ENCODE results near the gene KISS1R. TPM values are rescaled to one million over a fixed set of nuclear protein-coding genes. Genes with fewer than 3 reads are reported as not detected.

The KISS1R gene
- total RNA-seq, 1 donor from 2014 or later, result not detected

- intact Hi-C loops (cut with DNase I), result no loop called here
- DNase-seq (no peak), ATAC-seq (no peak)
- Histone ChIP-seq H3K27me3 (no peaks in the 10 kb centered on the region), H3K4me1 (peaks cover 31% of the 10 kb centered on the region), H3K27ac (peak overlapping the region; percentile 78), H3K9me3 (no peaks in the 10 kb centered on the region), H3K4me3 (no peak overlapping the region), H3K36me3 (no peaks in the 10 kb centered on the region)
- TF ChIP-seq CTCF (IDR thresholded peaks at IDR 0.05), result no peak
Observed at GRCh38 chr19:939922-940321, 22.8 kb downstream of the KISS1R start.

- intact Hi-C loops (cut with DNase I), result no loop called here
- H3K9me3 ChIP-seq, result no peaks in the 10 kb centered on the region
- TF ChIP-seq CTCF (IDR thresholded peaks at IDR 0.05), result no peak
- peak; percentile 88 for ATAC-seq
- H3K27me3 ChIP-seq, result no peaks in the 10 kb centered on the region
- H3K36me3 ChIP-seq, result no peaks in the 10 kb centered on the region
- H3K27ac ChIP-seq, result peak overlapping the region; percentile 78
- peaks cover 23% of the 10 kb centered on the region for H3K4me1 ChIP-seq
- H3K4me3 ChIP-seq, result peak overlapping the region; percentile 41
- DNase-seq, result peak; percentile 90
Observed at GRCh38 chr19:940591-941291, 23.6 kb downstream of the KISS1R start.

GRCh38 chr19:941292-942132 lies 24.4 kb downstream of the KISS1R start:
- H3K36me3 ChIP-seq, result no peaks in the 10 kb centered on the region
- no peaks in the 10 kb centered on the region for H3K27me3 ChIP-seq
- intact Hi-C loops (cut with DNase I), result no loop called here
- DNase-seq (no peak), ATAC-seq (no peak)
- no peaks in the 10 kb centered on the region for H3K9me3 ChIP-seq
- H3K27ac ChIP-seq, result peak overlapping the region; percentile 78
- H3K4me3 ChIP-seq, result peak overlapping the region; percentile 41
- TF ChIP-seq CTCF (IDR thresholded peaks at IDR 0.05), result no peak
- peaks cover 22% of the 10 kb centered on the region for H3K4me1 ChIP-seq

GRCh38 chr19:942133-942645 lies 25.1 kb downstream of the KISS1R start:
- H3K9me3 ChIP-seq, result no peaks in the 10 kb centered on the region
- no peaks in the 10 kb centered on the region for H3K36me3 ChIP-seq
- DNase-seq (no peak), ATAC-seq (no peak)
- no peak overlapping the region for H3K4me3 ChIP-seq
- intact Hi-C loops (cut with DNase I), result no loop called here
- no peaks in the 10 kb centered on the region for H3K27me3 ChIP-seq
- peaks cover 22% of the 10 kb centered on the region for H3K4me1 ChIP-seq
- TF ChIP-seq CTCF (IDR thresholded peaks at IDR 0.05), result no peak
- H3K27ac ChIP-seq, result no peak overlapping the region

- no peak for DNase-seq
- Histone ChIP-seq H3K27me3 (no peaks in the 10 kb centered on the region), H3K4me1 (peaks cover 22% of the 10 kb centered on the region), H3K36me3 (no peaks in the 10 kb centered on the region), H3K4me3 (no peak overlapping the region), H3K27ac (no peak overlapping the region), H3K9me3 (no peaks in the 10 kb centered on the region)
- no peak for ATAC-seq
- TF ChIP-seq CTCF (IDR thresholded peaks at IDR 0.05), result no peak
- intact Hi-C loops (cut with DNase I), result no loop called here
Observed at GRCh38 chr19:943551-944170, 26.5 kb downstream of the KISS1R start.
